IMR-90 (cell line): Measurements from ENCODE around the gene FMN1. TPM values are rescaled to one million over a fixed set of nuclear protein-coding genes. Genes with fewer than 3 reads are reported as not detected.
A peak's percentile ranks its signal among the peaks of the same experiment; 100 is the strongest.

Experiments used
- ATAC-seq: fragments of 200-7000 bp; cut with Tn5 transposase; 2 replicates; pipeline ENCODE4 v1.9.1; 2020; ENCODE audit warnings: low read depth, mild to moderate bottlenecking, moderate library complexity
- BruUV-seq: library from RNA; stranded (reverse); fragments of 400-500 nt; replicated peaks from 2 replicates; lab custom pipeline; 2021; lab: Mats Ljungman, UMichigan
- CTCF ChIA-PET: fragments of 300-600 bp; formaldehyde crosslinking; extraction: SDS; loops from one replicate; lab custom pipeline; 2021; ENCODE audit warnings: antibody characterized with exemption; lab: Yijun Ruan, JAX
- POLR2A ChIA-PET: fragments of 300-600 bp; sonication (Branson Sonifier 250); formaldehyde crosslinking; loops from one replicate; lab custom pipeline; 2022; ENCODE audit warnings: antibody characterized with exemption; ENCODE audit not compliant: unreplicated experiment; lab: Charles Lee
- DNase-seq: peaks from one replicate; pipeline ENCODE4 v3.0.0; 2013
- H2AFZ ChIP-seq: replicated peaks from 2 replicates; pipeline ENCODE3; 2013; ENCODE audit warnings: low read length, mild to moderate bottlenecking; ENCODE audit not compliant: poor library complexity
- H2AK5ac ChIP-seq: 2 replicates; pipeline ENCODE4 v1.6.1; 2013; ENCODE audit warnings: low read depth, low read length, inconsistent platforms
- H2AK9ac ChIP-seq: replicated peaks from 2 replicates; pipeline ENCODE3; 2013; ENCODE audit warnings: mild to moderate bottlenecking, low read depth, low read length, moderate library complexity; ENCODE audit not compliant: poor library complexity
- H2BK120ac ChIP-seq: 2 replicates; pipeline ENCODE4 v1.6.1; 2013; ENCODE audit warnings: low read depth, low read length, inconsistent platforms
- H2BK15ac ChIP-seq: 3 replicates; pipeline ENCODE4 v1.6.1; 2013; ENCODE audit warnings: low read depth, low read length, inconsistent platforms
- H2BK20ac ChIP-seq: 2 replicates; pipeline ENCODE4 v1.6.1; 2013; ENCODE audit warnings: low read depth, mild to moderate bottlenecking, inconsistent platforms, low read length, moderate library complexity
- H2BK5ac ChIP-seq: 2 replicates; pipeline ENCODE4 v1.6.1; 2013; ENCODE audit warnings: mild to moderate bottlenecking, low read depth, low read length, inconsistent platforms; ENCODE audit not compliant: poor library complexity, severe bottlenecking
- H3K14ac ChIP-seq: replicated peaks from 2 replicates; pipeline ENCODE4 v1.6.1; 2013; ENCODE audit warnings: low read depth, low read length, inconsistent platforms
- H3K18ac ChIP-seq: 2 replicates; pipeline ENCODE4 v1.6.1; 2013; ENCODE audit warnings: low read depth, low read length, control low read depth
- H3K23ac ChIP-seq: 2 replicates; pipeline ENCODE4 v1.6.1; 2013; ENCODE audit warnings: low read depth, low read length, inconsistent platforms
- H3K27ac ChIP-seq: 2 replicates; pipeline ENCODE4 v1.5.1; 2013; ENCODE audit warnings: mild to moderate bottlenecking, control low read depth, low read length; ENCODE audit not compliant: insufficient read depth
- H3K27me3 ChIP-seq: 2 replicates; pipeline ENCODE4 v1.6.1; 2013; ENCODE audit warnings: low read length; ENCODE audit not compliant: control insufficient read depth, insufficient read depth
- H3K36me3 ChIP-seq: 2 replicates; pipeline ENCODE4 v1.6.1; 2013; ENCODE audit warnings: low read length, mixed read lengths; ENCODE audit not compliant: control insufficient read depth, insufficient read depth
- H3K4ac ChIP-seq: 2 replicates; pipeline ENCODE4 v1.6.1; 2013; ENCODE audit warnings: low read depth, low read length, inconsistent platforms
- H3K4me1 ChIP-seq: 2 replicates; pipeline ENCODE4 v1.6.1; 2013; ENCODE audit warnings: low read length, mixed read lengths; ENCODE audit not compliant: control insufficient read depth, insufficient read depth
- H3K4me2 ChIP-seq: 2 replicates; pipeline ENCODE4 v1.6.1; 2013; ENCODE audit warnings: low read depth, mild to moderate bottlenecking, control low read depth, low read length, moderate library complexity
- H3K4me3 ChIP-seq: 2 replicates; pipeline ENCODE4 v1.5.1; 2013; ENCODE audit warnings: low read depth, mild to moderate bottlenecking, control low read depth, low read length, moderate library complexity; ENCODE audit not compliant: insufficient read depth
- H3K56ac ChIP-seq: 2 replicates; pipeline ENCODE4 v1.6.1; 2013; ENCODE audit warnings: low read length, inconsistent platforms; ENCODE audit not compliant: insufficient read depth; ENCODE audit errors: extremely low read depth
- H3K79me1 ChIP-seq, 2 experiments: 2 replicates each; pipeline ENCODE4 v1.6.1; 2013; ENCODE audit warnings: low read length in 2 of 2, inconsistent platforms in 1 of 2, low read depth in 1 of 2
- H3K9ac ChIP-seq: 2 replicates; pipeline ENCODE4 v1.6.1; 2013; ENCODE audit warnings: low read depth, low read length, control low read depth
- H3K9me1 ChIP-seq: 2 replicates; pipeline ENCODE4 v1.6.1; 2013; ENCODE audit warnings: low read length, inconsistent platforms; ENCODE audit not compliant: insufficient read depth
- H3K9me3 ChIP-seq: 2 replicates; pipeline ENCODE4 v1.6.1; 2013; ENCODE audit warnings: low read length; ENCODE audit not compliant: control insufficient read depth, insufficient read depth
- H4K20me1 ChIP-seq: 2 replicates; pipeline ENCODE4 v1.6.1; 2013; ENCODE audit warnings: low read length, inconsistent platforms; ENCODE audit not compliant: insufficient read depth
- H4K5ac ChIP-seq: 2 replicates; pipeline ENCODE4 v1.6.1; 2013; ENCODE audit warnings: mild to moderate bottlenecking, low read depth, low read length, control low read depth
- H4K8ac ChIP-seq, 2 experiments: 2 replicates each; pipeline ENCODE4 v1.6.1; 2013; ENCODE audit warnings: low read depth in 2 of 2, low read length in 2 of 2, control low read depth in 1 of 2, inconsistent platforms in 1 of 2
- H4K91ac ChIP-seq: 2 replicates; pipeline ENCODE4 v1.6.1; 2013; ENCODE audit warnings: low read depth, low read length, inconsistent platforms; ENCODE audit not compliant: insufficient read depth
- BHLHE40 ChIP-seq: fragments of 150-350 bp; IDR thresholded peaks from 2 replicates; pipeline ENCODE4 v1.6.1; 2016; ENCODE audit warnings: mild to moderate bottlenecking, low read depth, low read length
- CHD1 ChIP-seq: IDR thresholded peaks from 2 replicates; pipeline ENCODE4 v1.6.1; 2012; ENCODE audit warnings: low read depth, low read length, improper control_type of control experiment
- NFE2L2 ChIP-seq: fragments of 150-350 bp; IDR thresholded peaks from 2 replicates; pipeline ENCODE4 v1.6.1; 2016; ENCODE audit warnings: low read depth, mild to moderate bottlenecking, low read length
- WGBS, 2 experiments: methylation state at CpG; one replicate each; pipeline versions ENCODE4 v1.1.5 to v1.1.7; 2013; ENCODE audit warnings: missing lambda C conversion rate in 2 of 2; ENCODE audit not compliant: insufficient read length in 1 of 2; ENCODE audit errors: extremely low coverage in 2 of 2; 5-methylcytosine and 5-hydroxymethylcytosine counted together
- dilution Hi-C: fragments of 300-500 bp; cut with HindIII; formaldehyde crosslinking; loops from one replicate; pipeline ENCODE4 v1.14.3; 2018; ENCODE audit warnings: low sequenced_read_pairs; ENCODE audit not compliant: unreplicated experiment
- in situ Hi-C: fragments of 300-500 bp; cut with MboI; formaldehyde crosslinking; loops from 3 replicates; pipeline ENCODE4 v1.14.3; 2019; ENCODE audit warnings: low sequenced_read_pairs, inconsistent platforms, mixed read lengths
- intact Hi-C: fragments of 100-400 bp; cut with micrococcal nuclease; formaldehyde crosslinking; loops from 2 replicates; pipeline ENCODE4 v1.10.0; 2022
- polyA plus RNA-seq, 3 experiments: library from polyadenylated mRNA; depleted of rRNA; stranded (reverse); fragments of >200 nt; gene quantifications; 2 replicates each; pipeline ENCODE4 v1.2.3, GENCODE V29; 2012; ENCODE audit warnings: low replicate concordance in 1 of 3
- total RNA-seq: library from RNA; depleted of rRNA; stranded (reverse); fragments of >200 nt; gene quantifications from 2 replicates; pipeline ENCODE4 v1.2.3, GENCODE V29; 2012
- TF ChIP-seq, protein P1 (sequence below): conservative IDR thresholded peaks from 2 replicates; pipeline ENCODE4 v1.5.1; 2012; ENCODE audit warnings: mild to moderate bottlenecking, low read depth, low read length, improper control_type of control experiment

Gene FMN1
- total and polyA plus RNA-seq, 2 of the 4 experiments (the other 2 are of a cell fraction) = 7.3 to 17.6 TPM

DNA sequence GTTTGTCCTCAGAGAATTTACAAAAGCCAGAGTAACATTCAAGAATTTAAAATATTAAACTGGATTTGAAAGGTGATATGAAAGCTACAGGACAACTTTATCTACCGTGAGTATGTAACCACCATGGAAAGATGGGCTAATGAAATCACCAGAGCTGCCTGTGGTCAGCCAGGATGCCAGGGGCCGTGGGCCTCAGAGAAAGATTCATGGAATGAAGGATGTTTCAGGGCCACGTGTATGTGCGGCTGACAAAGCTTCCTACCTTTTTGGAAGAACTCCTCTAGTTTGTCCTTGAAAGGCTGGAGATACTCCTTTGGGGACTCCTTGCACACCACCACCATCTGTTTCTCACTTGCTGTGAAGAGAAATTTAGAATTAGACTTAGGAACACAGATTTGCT, 337.8 kb downstream of the FMN1 start:
- intact Hi-C loops = loop anchor here (1.0 to 5.0 kb wide), 2 partner anchors 14 to 189 kb away; no protein-coding TSS in a partner anchor
- dilution Hi-C loops = no loop called here

More for the DNA sequence above, 337.8 kb downstream of the FMN1 start:
- H2AK5ac ChIP-seq = peak overlapping the region; percentile 97
- H3K4me1 ChIP-seq = peaks cover 24% of the 10 kb centered on the region
- H2BK5ac ChIP-seq = peak overlapping the region; percentile 100
- DNase-seq (peak; percentile 81), ATAC-seq (no peak)
- in situ Hi-C loops = no loop called here
- peak overlapping the region; percentile 59; the same call in 1 of the 2 replicates for H3K9ac ChIP-seq
- peak overlapping the region; percentile 99 for H3K4ac ChIP-seq
- H2BK20ac ChIP-seq = peak overlapping the region; percentile 99
- H3K9me1 ChIP-seq = peaks cover 14% of the 10 kb centered on the region
- peak overlapping the region; percentile 94 for H3K27ac ChIP-seq
- 0% methylated on average over 1 of the region's 4 CpGs; no CpG with 5 or more reads in 1 of the 2 experiments for WGBS, 2 experiments
- H3K56ac ChIP-seq = peak overlapping the region; percentile 96
- peaks cover 19 to 62% of the 10 kb centered on the region in 2 experiments for H3K79me1 ChIP-seq
- peak overlapping the region; percentile 97 for H3K18ac ChIP-seq
- no peaks in the 10 kb centered on the region for H3K27me3 ChIP-seq
- H3K14ac ChIP-seq = peak overlapping the region; percentile 99
- no peaks in the 10 kb centered on the region for H4K20me1 ChIP-seq
- peak overlapping the region; percentile 94 for H2BK15ac ChIP-seq
- peak overlapping the region; percentile 87 to 99 for H4K8ac ChIP-seq
- ChIA-PET POLR2A (interaction anchor here (1.3 kb wide), 1 partner anchor 13 kb away, joined by 4 read pairs; no protein-coding TSS in a partner anchor), CTCF (no interaction called here)
- no peak overlapping the region for H3K4me2 ChIP-seq
- 0 out of 2 replicates have a peak, but pooled peaks cover 3% of the 10 kb centered on the region for H3K36me3 ChIP-seq
- H2AFZ ChIP-seq = no peak overlapping the region
- no TSS peak for BruUV-seq
- peak overlapping the region; percentile 99 for H2BK120ac ChIP-seq
- H2AK9ac ChIP-seq = no peak overlapping the region
- no peak overlapping the region for H3K4me3 ChIP-seq
- no peaks in the 10 kb centered on the region for H3K9me3 ChIP-seq
- H3K23ac ChIP-seq = peak overlapping the region; percentile 97
- peak overlapping the region; percentile 95 for H4K5ac ChIP-seq
- TF ChIP-seq BHLHE40 (peak; percentile 25; the same call in 1 of the 2 replicates), NFE2L2 (no peak), CHD1 (no peak)
- TF ChIP-seq, protein P1, sequence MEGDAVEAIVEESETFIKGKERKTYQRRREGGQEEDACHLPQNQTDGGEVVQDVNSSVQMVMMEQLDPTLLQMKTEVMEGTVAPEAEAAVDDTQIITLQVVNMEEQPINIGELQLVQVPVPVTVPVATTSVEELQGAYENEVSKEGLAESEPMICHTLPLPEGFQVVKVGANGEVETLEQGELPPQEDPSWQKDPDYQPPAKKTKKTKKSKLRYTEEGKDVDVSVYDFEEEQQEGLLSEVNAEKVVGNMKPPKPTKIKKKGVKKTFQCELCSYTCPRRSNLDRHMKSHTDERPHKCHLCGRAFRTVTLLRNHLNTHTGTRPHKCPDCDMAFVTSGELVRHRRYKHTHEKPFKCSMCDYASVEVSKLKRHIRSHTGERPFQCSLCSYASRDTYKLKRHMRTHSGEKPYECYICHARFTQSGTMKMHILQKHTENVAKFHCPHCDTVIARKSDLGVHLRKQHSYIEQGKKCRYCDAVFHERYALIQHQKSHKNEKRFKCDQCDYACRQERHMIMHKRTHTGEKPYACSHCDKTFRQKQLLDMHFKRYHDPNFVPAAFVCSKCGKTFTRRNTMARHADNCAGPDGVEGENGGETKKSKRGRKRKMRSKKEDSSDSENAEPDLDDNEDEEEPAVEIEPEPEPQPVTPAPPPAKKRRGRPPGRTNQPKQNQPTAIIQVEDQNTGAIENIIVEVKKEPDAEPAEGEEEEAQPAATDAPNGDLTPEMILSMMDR = no peak
- peak overlapping the region; percentile 99 for H4K91ac ChIP-seq
